GM12878 (cell line): Measurements from ENCODE around the gene TMEM161A. TPM values are rescaled to one million over a fixed set of nuclear protein-coding genes. Genes with fewer than 3 reads are reported as not detected.

Source experiments
- ATAC-seq: fragments of 200-7000 bp; cut with Tn5 transposase; 3 replicates; pipeline ENCODE4 v1.9.1; 2020; ENCODE audit warnings: mild to moderate bottlenecking, moderate library complexity
- BruUV-seq: library from RNA; stranded (reverse); fragments of 400-500 nt; replicated peaks from 2 replicates; lab custom pipeline; 2021; lab: Mats Ljungman, UMichigan
- CTCF ChIA-PET: fragments of 300-600 bp; sonication (Branson Sonifier 250); formaldehyde crosslinking; extraction: SDS; loops from one replicate; lab custom pipeline; 2021; ENCODE audit warnings: inconsistent platforms; lab: Yijun Ruan, JAX
- POLR2A ChIA-PET: fragments of 350-600 bp; formaldehyde crosslinking; extraction: SDS; loops from one replicate; lab custom pipeline; 2021; ENCODE audit warnings: inconsistent platforms; lab: Charles Lee
- RAD21 ChIA-PET: fragments of 300-600 bp; sonication (Branson Sonifier 250); formaldehyde crosslinking; loops from one replicate; lab custom pipeline; 2023; ENCODE audit warnings: antibody characterized with exemption; ENCODE audit not compliant: unreplicated experiment; lab: Charles Lee
- SMC1A ChIA-PET: fragments of 300-600 bp; sonication (Branson Sonifier 250); formaldehyde crosslinking; loops from one replicate; lab custom pipeline; 2023; ENCODE audit not compliant: unreplicated experiment, uncharacterized antibody; lab: Charles Lee
- DNase-seq: peaks from one replicate; pipeline ENCODE4 v3.0.0-alpha.2; 2011; ENCODE audit warnings: low read depth, low spot score
- FAIRE-seq: peaks from 3 replicates; lab custom pipeline; 2011; peaks lifted over from hg19 to GRCh38; lab: Jason Lieb, UNC
- H2AFZ ChIP-seq: 2 replicates; pipeline ENCODE4 v1.6.0; 2011; ENCODE audit warnings: low read depth, low read length, control low read depth; ENCODE audit not compliant: control insufficient read depth
- H3K27ac ChIP-seq: 2 replicates; pipeline ENCODE4 v1.5.1; 2011; ENCODE audit warnings: control low read depth; ENCODE audit not compliant: control insufficient read depth, insufficient read depth
- H3K27me3 ChIP-seq, 2 experiments: replicated peaks in 1 of 2; 2 replicates each; pipeline versions ENCODE4 v1.6.0 to v1.6.1; 2011; ENCODE audit warnings: low read length in 1 of 2; ENCODE audit not compliant: control insufficient read depth in 2 of 2, insufficient read depth in 2 of 2
- H3K36me3 ChIP-seq, 2 experiments: 2 replicates each; pipeline ENCODE4 v1.5.1; 2011; ENCODE audit warnings: low read length in 1 of 2; ENCODE audit not compliant: control insufficient read depth in 2 of 2, insufficient read depth in 2 of 2
- H3K4me1 ChIP-seq: 2 replicates; pipeline ENCODE4 v1.6.1; 2011; ENCODE audit warnings: mild to moderate bottlenecking, low read length, moderate library complexity, mixed read lengths; ENCODE audit not compliant: control insufficient read depth, insufficient read depth
- H3K4me2 ChIP-seq: 2 replicates; pipeline ENCODE4 v1.6.0; 2011; ENCODE audit warnings: control low read depth; ENCODE audit not compliant: control insufficient read depth, insufficient read depth
- H3K4me3 ChIP-seq: fragments of 200-600 bp; sonication (generic); 2 replicates; pipeline ENCODE4 v1.5.1; 2016
- H3K79me2 ChIP-seq: 2 replicates; pipeline ENCODE4 v1.6.0; 2011; ENCODE audit warnings: low read length; ENCODE audit not compliant: control insufficient read depth, insufficient read depth
- H3K9ac ChIP-seq: 2 replicates; pipeline ENCODE4 v1.8.0; 2011; ENCODE audit warnings: low read length, control low read depth, mixed read lengths; ENCODE audit not compliant: control insufficient read depth, insufficient read depth
- H3K9me3 ChIP-seq: replicated peaks from 3 replicates; pipeline ENCODE4 v1.5.1; 2011; ENCODE audit warnings: mild to moderate bottlenecking, low read length; ENCODE audit not compliant: control insufficient read depth, insufficient read depth
- H4K20me1 ChIP-seq: 2 replicates; pipeline ENCODE4 v1.6.0; 2011; ENCODE audit not compliant: control insufficient read depth, insufficient read depth
- ETV6 ChIP-seq, 2 experiments: fragments of 450-650 bp in 1 of 2; IDR thresholded peaks in 1 of 2; conservative IDR thresholded peaks in 1 of 2; 2 replicates each; pipeline ENCODE4 v1.6.1; 2014; ENCODE audit warnings: antibody characterized with exemption in 1 of 2, borderline replicate concordance in 1 of 2, low read depth in 1 of 2, mild to moderate bottlenecking in 1 of 2, moderate library complexity in 1 of 2
- FOS ChIP-seq: IDR thresholded peaks from 3 replicates; pipeline ENCODE4 v1.6.1; 2011; ENCODE audit warnings: borderline replicate concordance; ENCODE audit not compliant: insufficient read length; ENCODE audit errors: extremely low read depth
- KLF5 ChIP-seq: fragments of 450-650 bp; IDR thresholded peaks from 2 replicates; pipeline ENCODE4 v1.6.1; 2014; ENCODE audit warnings: mild to moderate bottlenecking; ENCODE audit not compliant: partially characterized antibody
- NFIC ChIP-seq: IDR thresholded peaks from 2 replicates; pipeline ENCODE4 v1.6.1; 2012; ENCODE audit warnings: low read depth, mild to moderate bottlenecking, inconsistent platforms, low read length, moderate library complexity
- PAX5 ChIP-seq: IDR thresholded peaks from 2 replicates; pipeline ENCODE4 v1.6.1; 2011; ENCODE audit warnings: low read depth, low read length, borderline replicate concordance
- RBBP5 ChIP-seq: fragments of 200-600 bp; sonication (generic); conservative IDR thresholded peaks from 2 replicates; pipeline ENCODE4 v1.6.1; 2016
- SMAD5 ChIP-seq: IDR thresholded peaks from 2 replicates; pipeline ENCODE4 v1.6.1; 2016; ENCODE audit warnings: antibody characterized with exemption, low read depth
- SP1 ChIP-seq: IDR thresholded peaks from one replicate; pipeline ENCODE4 v1.6.1; 2011; ENCODE audit warnings: low read depth, low read length
- STAT1 ChIP-seq: fragments of 450-650 bp; conservative IDR thresholded peaks from 2 replicates; pipeline ENCODE4 v1.6.1; 2014; ENCODE audit warnings: antibody characterized with exemption, mild to moderate bottlenecking
- TAF1 ChIP-seq: IDR thresholded peaks from 2 replicates; pipeline ENCODE4 v1.6.1; 2011; ENCODE audit warnings: mild to moderate bottlenecking, low read depth, low read length, borderline replicate concordance
- ZBED1 ChIP-seq: IDR thresholded peaks from 2 replicates; pipeline ENCODE4 v1.6.1; 2016; ENCODE audit warnings: borderline replicate concordance
- ZNF622 ChIP-seq: fragments of 450-650 bp; IDR thresholded peaks from 2 replicates; pipeline ENCODE4 v1.6.1; 2017; ENCODE audit warnings: mild to moderate bottlenecking, inconsistent platforms
- WGBS: methylation state at CpG from one replicate; pipeline ENCODE4 v1.1.6; 2016; ENCODE audit warnings: low lambda C conversion rate; ENCODE audit not compliant: insufficient replicate concordance, insufficient coverage; ENCODE audit errors: missing lambda C conversion rate; 5-methylcytosine and 5-hydroxymethylcytosine counted together
- in situ Hi-C: fragments of 300-500 bp; cut with MboI; formaldehyde crosslinking; loops from 9 replicates; pipeline ENCODE4 v1.14.3; 2018; ENCODE audit warnings: mixed read lengths
- intact Hi-C: fragments of 100-400 bp; cut with micrococcal nuclease; formaldehyde crosslinking; loops from one replicate; pipeline ENCODE4 v1.14.2; 2022; ENCODE audit not compliant: unreplicated experiment
- polyA plus RNA-seq, 11 experiments: library from polyadenylated mRNA; depleted of rRNA in 4 of 11; unstranded in 6 of 11; stranded (reverse) in 5 of 11; fragments of >200 nt; fragmentation: Nextera tagmentation in 4 of 11; fragmentation: Illumina TruSeq in 1 of 11; extraction: Ambion mirVana in 4 of 11; extraction: Trizol in 1 of 11; gene quantifications; 1 replicate in 1 of 11; 2 replicates in 10 of 11; pipeline versions ENCODE4 v1.2.1 to v1.2.3, GENCODE V29; 2011 to 2016; ENCODE audit warnings: inconsistent platforms in 2 of 11, missing spikeins in 2 of 11, low read depth in 1 of 11
- total RNA-seq, 4 experiments: library from RNA; depleted of rRNA in 3 of 4; stranded (reverse); fragments of >200 nt in 3 of 4; fragmentation: Illumina TruSeq in 1 of 4; extraction: Trizol in 1 of 4; gene quantifications; 2 replicates each; pipeline versions ENCODE4 v1.2.1 to v1.2.3, GENCODE V29; 2013 to 2021
- TF ChIP-seq, protein P1 (sequence below): fragments of 450-650 bp; formaldehyde crosslinking; IDR thresholded peaks from 2 replicates; pipeline ENCODE4 v1.4.0; 2022; ENCODE audit warnings: mild to moderate bottlenecking, moderate library complexity
- TF ChIP-seq, protein P2 (sequence below): fragments of 150-350 bp; IDR thresholded peaks from 2 replicates; pipeline ENCODE4 v1.6.1; 2014; ENCODE audit warnings: mild to moderate bottlenecking, low read depth, low read length

TMEM161A gene
- total and polyA plus RNA-seq, 10 of the 15 experiments (the other 5 are each of a cell fraction or from before 2014, with no cell fraction given): 1.1 to 37.1 (median 19.0) TPM

DNA sequence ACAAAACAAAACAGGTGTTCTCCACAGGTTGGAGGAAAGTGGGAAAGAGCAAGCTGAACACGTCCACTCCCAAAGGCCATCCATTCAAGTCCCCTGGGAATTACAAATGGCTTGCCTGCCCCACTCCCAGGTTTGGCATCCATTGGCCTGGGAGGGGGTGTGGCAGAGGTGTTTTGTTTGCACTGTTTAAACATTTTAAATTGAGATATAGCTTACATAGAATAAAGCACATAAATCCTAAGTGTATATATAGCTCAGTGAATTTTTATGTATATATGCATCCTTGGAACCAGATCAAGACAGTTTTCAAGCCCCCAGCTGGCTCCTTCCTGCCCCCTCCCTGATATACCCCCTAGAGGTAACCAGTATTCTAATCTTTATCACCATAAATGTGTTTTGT is 61.8 kb downstream of the TMEM161A start:
- in situ Hi-C loops: no loop called here

DNA sequence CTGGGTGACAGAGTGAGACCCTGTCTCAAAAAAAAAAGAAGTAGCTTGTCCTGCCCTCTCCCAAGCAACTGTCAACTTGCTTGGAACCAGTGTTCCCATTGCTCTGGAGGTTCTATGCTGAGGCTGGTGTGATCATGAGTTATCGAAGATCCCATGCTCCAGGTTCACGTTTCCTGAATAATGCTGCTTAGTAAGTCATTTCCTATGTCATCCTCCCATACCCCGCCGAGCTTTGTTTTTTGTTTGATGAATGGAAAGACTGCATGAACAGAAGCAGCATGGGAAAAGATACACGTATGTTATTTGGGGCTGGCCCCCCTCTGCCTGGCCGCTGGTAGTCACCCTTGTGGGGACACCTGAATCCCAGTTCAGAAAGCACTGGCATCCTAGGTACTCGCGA is 63.2 kb downstream of the TMEM161A start:
- Histone ChIP-seq H3K79me2 (peaks cover 2% of the 10 kb centered on the region), H3K36me3 (no peaks in the 10 kb centered on the region; a peak in 2 of 4 replicates), H3K27me3 (no peaks in the 10 kb centered on the region), H2AFZ (no peak overlapping the region), H3K9ac (no peak overlapping the region), H3K4me1 (no peaks in the 10 kb centered on the region), H3K9me3 (no peaks in the 10 kb centered on the region), H3K27ac (no peak overlapping the region), H4K20me1 (no peaks in the 10 kb centered on the region; the same call in 1 of the 2 replicates), H3K4me3 (no peak overlapping the region), H3K4me2 (no peak overlapping the region)
- in situ Hi-C loops (no loop called here), intact Hi-C loops (no loop called here)
- no TSS peak for BruUV-seq
- ATAC-seq: no peak
- FAIRE-seq: no peak
- ChIA-PET SMC1A (no interaction called here), RAD21 (no interaction called here), POLR2A (interaction anchor here (0.5 to 0.6 kb wide), 2 partner anchors 9 to 1052 kb away, joined by 3 to 6 read pairs; no protein-coding TSS in a partner anchor), CTCF (interaction anchor here (1.2 kb wide), 1 partner anchor 21 kb away, joined by 3 read pairs; no protein-coding TSS in a partner anchor)
- DNase-seq: no peak
- WGBS: 94% methylated on average over 8 of the region's 8 CpGs
- TF ChIP-seq SP1 (no peak), ZNF622 (no peak), ETV6 (conservative IDR thresholded peaks at IDR 0.05 in 1 of 2, IDR thresholded peaks at IDR 0.05 in 1 of 2; ENCODE audit: borderline replicate concordance in 1 of 2, low read depth in 1 of 2) (no peak)
- TF ChIP-seq, protein P1, sequence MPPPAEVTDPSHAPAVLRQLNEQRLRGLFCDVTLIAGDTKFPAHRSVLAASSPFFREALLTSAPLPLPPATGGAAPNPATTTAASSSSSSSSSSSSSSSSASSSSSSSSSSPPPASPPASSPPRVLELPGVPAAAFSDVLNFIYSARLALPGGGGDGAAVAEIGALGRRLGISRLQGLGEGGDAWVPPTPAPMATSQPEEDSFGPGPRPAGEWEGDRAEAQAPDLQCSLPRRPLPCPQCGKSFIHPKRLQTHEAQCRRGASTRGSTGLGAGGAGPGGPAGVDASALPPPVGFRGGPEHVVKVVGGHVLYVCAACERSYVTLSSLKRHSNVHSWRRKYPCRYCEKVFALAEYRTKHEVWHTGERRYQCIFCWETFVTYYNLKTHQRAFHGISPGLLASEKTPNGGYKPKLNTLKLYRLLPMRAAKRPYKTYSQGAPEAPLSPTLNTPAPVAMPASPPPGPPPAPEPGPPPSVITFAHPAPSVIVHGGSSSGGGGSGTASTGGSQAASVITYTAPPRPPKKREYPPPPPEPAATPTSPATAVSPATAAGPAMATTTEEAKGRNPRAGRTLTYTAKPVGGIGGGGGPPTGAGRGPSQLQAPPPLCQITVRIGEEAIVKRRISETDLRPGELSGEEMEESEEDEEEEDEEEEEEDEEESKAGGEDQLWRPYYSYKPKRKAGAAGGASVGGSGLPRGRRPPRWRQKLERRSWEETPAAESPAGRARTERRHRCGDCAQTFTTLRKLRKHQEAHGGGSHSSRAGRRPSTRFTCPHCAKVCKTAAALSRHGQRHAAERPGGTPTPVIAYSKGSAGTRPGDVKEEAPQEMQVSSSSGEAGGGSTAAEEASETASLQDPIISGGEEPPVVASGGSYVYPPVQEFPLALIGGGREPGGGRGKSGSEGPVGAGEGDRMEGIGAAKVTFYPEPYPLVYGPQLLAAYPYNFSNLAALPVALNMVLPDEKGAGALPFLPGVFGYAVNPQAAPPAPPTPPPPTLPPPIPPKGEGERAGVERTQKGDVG (CRISPR knock-in tag): no peak

More for the DNA sequence above, 61.8 kb downstream of the TMEM161A start:
- no peaks in the 10 kb centered on the region for H3K27me3 ChIP-seq
- BruUV-seq: no TSS peak
- 86% methylated on average over 1 of the region's 1 CpG for WGBS
- no peak overlapping the region for H3K27ac ChIP-seq
- H3K79me2 ChIP-seq: no peaks in the 10 kb centered on the region
- ChIA-PET POLR2A (no interaction called here), RAD21 (no interaction called here), SMC1A (no interaction called here), CTCF (interaction anchor here (0.7 kb wide), 1 partner anchor 19 kb away, joined by 3 read pairs; no protein-coding TSS in a partner anchor)
- DNase-seq (no peak), ATAC-seq (no peak), FAIRE-seq (no peak)
- no peak overlapping the region for H3K9ac ChIP-seq
- H2AFZ ChIP-seq: no peak overlapping the region
- TF ChIP-seq RBBP5 (no peak), SMAD5 (no peak), TAF1 (no peak), PAX5 (no peak), NFIC (no peak), STAT1 (no peak), FOS (no peak), ZBED1 (no peak), KLF5 (no peak)
- TF ChIP-seq, protein P2, sequence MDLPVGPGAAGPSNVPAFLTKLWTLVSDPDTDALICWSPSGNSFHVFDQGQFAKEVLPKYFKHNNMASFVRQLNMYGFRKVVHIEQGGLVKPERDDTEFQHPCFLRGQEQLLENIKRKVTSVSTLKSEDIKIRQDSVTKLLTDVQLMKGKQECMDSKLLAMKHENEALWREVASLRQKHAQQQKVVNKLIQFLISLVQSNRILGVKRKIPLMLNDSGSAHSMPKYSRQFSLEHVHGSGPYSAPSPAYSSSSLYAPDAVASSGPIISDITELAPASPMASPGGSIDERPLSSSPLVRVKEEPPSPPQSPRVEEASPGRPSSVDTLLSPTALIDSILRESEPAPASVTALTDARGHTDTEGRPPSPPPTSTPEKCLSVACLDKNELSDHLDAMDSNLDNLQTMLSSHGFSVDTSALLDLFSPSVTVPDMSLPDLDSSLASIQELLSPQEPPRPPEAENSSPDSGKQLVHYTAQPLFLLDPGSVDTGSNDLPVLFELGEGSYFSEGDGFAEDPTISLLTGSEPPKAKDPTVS: no peak
- no peaks in the 10 kb centered on the region for H3K9me3 ChIP-seq
- intact Hi-C loops: no loop called here
- H3K4me2 ChIP-seq: no peak overlapping the region
- no peaks in the 10 kb centered on the region for H3K4me1 ChIP-seq
- H4K20me1 ChIP-seq: no peaks in the 10 kb centered on the region; the same call in 1 of the 2 replicates
- no peak overlapping the region for H3K4me3 ChIP-seq
- H3K36me3 ChIP-seq: no peaks in the 10 kb centered on the region; a peak in 2 of 4 replicates
